HEK293 (cell line): ENCODE results near the gene PCDHGA5.

Experiments used
- CTCF ChIP-seq: fragments of 450-650 bp; formaldehyde crosslinking; IDR thresholded peaks from 2 replicates; pipeline ENCODE4 v1.5.1; 2016; ENCODE audit warnings: missing biosample characterization, missing genetic modification characterization
- ZBTB7A ChIP-seq: fragments of 450-650 bp; formaldehyde crosslinking; IDR thresholded peaks from 2 replicates; pipeline ENCODE4 v1.5.1; 2016; ENCODE audit warnings: low read depth, missing biosample characterization, missing genetic modification characterization
- ZNF223 ChIP-seq: fragments of 450-650 bp; formaldehyde crosslinking; IDR thresholded peaks from 2 replicates; pipeline ENCODE4 v1.5.1; 2016; ENCODE audit warnings: missing biosample characterization, missing genetic modification characterization
- ZNF274 ChIP-seq, 2 experiments: fragments of 200-500 bp in 1 of 2; fragments of 450-650 bp in 1 of 2; sonication (Bioruptor generic) in 1 of 2; formaldehyde crosslinking in 1 of 2; IDR thresholded peaks; 2 replicates each; pipeline versions ENCODE4 v1.5.1 to v1.6.1; 2014 to 2016; ENCODE audit warnings: borderline replicate concordance in 1 of 2, inconsistent platforms in 1 of 2, low read length in 1 of 2, missing biosample characterization in 1 of 2, missing genetic modification characterization in 1 of 2
- ZNF335 ChIP-seq: fragments of 450-650 bp; formaldehyde crosslinking; conservative IDR thresholded peaks from 2 replicates; pipeline ENCODE4 v1.5.1; 2016; ENCODE audit warnings: missing biosample characterization, missing genetic modification characterization

GRCh38 chr5:141409598-141410306, 45.8 kb downstream of the PCDHGA5 start:
- no peak for TF ChIP-seq ZBTB7A (tag by site-specific recombination)
- TF ChIP-seq ZNF335 (tag by site-specific recombination): no peak
- TF ChIP-seq CTCF (tag by site-specific recombination): no peak
- no peak for TF ChIP-seq ZNF274 (IDR thresholded peaks at IDR 0.05; ENCODE audit: low read length)
- TF ChIP-seq ZNF274 (tag by site-specific recombination; IDR thresholded peaks at IDR 0.05; ENCODE audit: borderline replicate concordance): no peak
- no peak for TF ChIP-seq ZNF223 (tag by site-specific recombination)
